Lower leg skin (tissue), 3 donors: ENCODE data around the gene SUGP2.

Source experiments
- POLR2A ChIP-seq, 2 donors: fragments of 450-650 bp; IDR thresholded peaks; one replicate each; pipeline ENCODE4 v1.6.1; 2016 to 2017; ENCODE audit warnings: antibody characterized with exemption in 2 of 2, mild to moderate bottlenecking in 1 of 2, moderate library complexity in 1 of 2
- TF ChIP-seq, protein P1 (sequence below), 3 donors: fragments of 450-650 bp; IDR thresholded peaks; one replicate each; pipeline ENCODE4 v1.5.1; 2016; ENCODE audit warnings: antibody characterized with exemption in 3 of 3, mild to moderate bottlenecking in 3 of 3, moderate library complexity in 2 of 3

DNA sequence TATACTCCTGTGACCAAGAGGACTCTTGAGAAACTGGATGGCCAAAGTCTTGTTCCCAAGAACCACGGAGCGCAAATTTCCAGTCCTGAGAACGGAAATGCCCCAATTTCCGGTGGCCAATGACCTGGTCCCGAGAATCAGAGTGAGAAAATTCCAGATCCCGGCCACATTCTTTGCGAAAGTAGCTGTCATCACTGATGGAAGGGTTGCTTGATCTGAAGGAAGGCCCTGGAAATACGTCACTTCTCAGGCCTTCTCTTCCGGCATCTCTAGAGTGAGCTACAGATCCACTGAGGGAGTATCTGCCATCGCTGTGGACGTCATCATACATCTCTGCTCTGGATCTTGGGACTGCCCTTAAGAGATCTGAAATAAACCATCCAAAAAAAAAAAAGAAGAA lies 7.5 kb downstream of the SUGP2 start:
- TF ChIP-seq, protein P1, sequence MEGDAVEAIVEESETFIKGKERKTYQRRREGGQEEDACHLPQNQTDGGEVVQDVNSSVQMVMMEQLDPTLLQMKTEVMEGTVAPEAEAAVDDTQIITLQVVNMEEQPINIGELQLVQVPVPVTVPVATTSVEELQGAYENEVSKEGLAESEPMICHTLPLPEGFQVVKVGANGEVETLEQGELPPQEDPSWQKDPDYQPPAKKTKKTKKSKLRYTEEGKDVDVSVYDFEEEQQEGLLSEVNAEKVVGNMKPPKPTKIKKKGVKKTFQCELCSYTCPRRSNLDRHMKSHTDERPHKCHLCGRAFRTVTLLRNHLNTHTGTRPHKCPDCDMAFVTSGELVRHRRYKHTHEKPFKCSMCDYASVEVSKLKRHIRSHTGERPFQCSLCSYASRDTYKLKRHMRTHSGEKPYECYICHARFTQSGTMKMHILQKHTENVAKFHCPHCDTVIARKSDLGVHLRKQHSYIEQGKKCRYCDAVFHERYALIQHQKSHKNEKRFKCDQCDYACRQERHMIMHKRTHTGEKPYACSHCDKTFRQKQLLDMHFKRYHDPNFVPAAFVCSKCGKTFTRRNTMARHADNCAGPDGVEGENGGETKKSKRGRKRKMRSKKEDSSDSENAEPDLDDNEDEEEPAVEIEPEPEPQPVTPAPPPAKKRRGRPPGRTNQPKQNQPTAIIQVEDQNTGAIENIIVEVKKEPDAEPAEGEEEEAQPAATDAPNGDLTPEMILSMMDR (IDR thresholded peaks at IDR 0.05): no peak
- no peak for TF ChIP-seq POLR2A (IDR thresholded peaks at IDR 0.05)
